ENCODE results near the gene ARAP2.
"Not testable (repeated sequence)": the region's sequence is repeated elsewhere in the genome, so short reads cannot be mapped to it uniquely, and the experiment has no call there.

Gene ARAP2

GRCh38 chr4:36182315-36182714 is 62.0 kb downstream of the ARAP2 start:
- DNase-seq: not testable (repeated sequence)

- no peak for DNase-seq
Measured at GRCh38 chr4:36180206-36180605, 64.1 kb downstream of the ARAP2 start.

GRCh38 chr4:36178484-36178883 is 65.8 kb downstream of the ARAP2 start:
- no peak for DNase-seq

- DNase-seq: no peak
Measured at GRCh38 chr4:36177946-36178345, 66.4 kb downstream of the ARAP2 start.

- DNase-seq: no peak
Measured at GRCh38 chr4:36174570-36174969, 69.7 kb downstream of the ARAP2 start.

GRCh38 chr4:36173905-36174304 is 70.4 kb downstream of the ARAP2 start:
- DNase-seq: no peak

GRCh38 chr4:36172656-36173055 is 71.7 kb downstream of the ARAP2 start:
- peak; percentile 59 for DNase-seq

GRCh38 chr4:36168127-36168878 is 76.0 kb downstream of the ARAP2 start:
- DNase-seq: no peak

GRCh38 chr4:36165631-36166005 is 78.7 kb downstream of the ARAP2 start:
- no peak for DNase-seq

GRCh38 chr4:36164900-36165630 is 79.2 kb downstream of the ARAP2 start:
- peak; percentile 27 for DNase-seq

GRCh38 chr4:36163198-36163597 is 81.1 kb downstream of the ARAP2 start:
- no peak for DNase-seq

- no peak for DNase-seq
Measured at GRCh38 chr4:36159208-36159607, 85.1 kb downstream of the ARAP2 start.

- no peak for DNase-seq
Measured at GRCh38 chr4:36152735-36153134, 91.6 kb downstream of the ARAP2 start.

- no peak for DNase-seq
Measured at GRCh38 chr4:36142504-36142903, 101.8 kb downstream of the ARAP2 start.

GRCh38 chr4:36141186-36141585 is 103.1 kb downstream of the ARAP2 start:
- DNase-seq: peak; percentile 2

GRCh38 chr4:36140421-36140820 is 103.9 kb downstream of the ARAP2 start:
- DNase-seq: no peak

GRCh38 chr4:36138220-36138619 is 106.1 kb downstream of the ARAP2 start:
- no peak for DNase-seq

- no peak for DNase-seq
Measured at GRCh38 chr4:36137336-36137735, 107.0 kb downstream of the ARAP2 start.

- no peak for DNase-seq
Measured at GRCh38 chr4:36133658-36134057, 110.7 kb downstream of the ARAP2 start.

- DNase-seq: peak; percentile 21
Measured at GRCh38 chr4:36133086-36133485, 111.2 kb downstream of the ARAP2 start.

- no peak for DNase-seq
Measured at GRCh38 chr4:36130641-36131040, 113.7 kb downstream of the ARAP2 start.

- DNase-seq: no peak
Measured at GRCh38 chr4:36128689-36129088, 115.6 kb downstream of the ARAP2 start.

- DNase-seq: no peak
Measured at GRCh38 chr4:36123906-36124305, 120.4 kb downstream of the ARAP2 start.

- no peak for DNase-seq
Measured at GRCh38 chr4:36115312-36115711, 129.0 kb downstream of the ARAP2 start.

GRCh38 chr4:36111172-36111571 is 133.1 kb downstream of the ARAP2 start:
- peak; percentile 6 for DNase-seq
